ENCODE measurements around the gene TMBIM6. TPM values are rescaled to one million over a fixed set of nuclear protein-coding genes. Genes with fewer than 3 reads are reported as not detected.

Gene TMBIM6
- total RNA-seq, 2 donors from 2014 or later: 196 to 248 TPM

DNA sequence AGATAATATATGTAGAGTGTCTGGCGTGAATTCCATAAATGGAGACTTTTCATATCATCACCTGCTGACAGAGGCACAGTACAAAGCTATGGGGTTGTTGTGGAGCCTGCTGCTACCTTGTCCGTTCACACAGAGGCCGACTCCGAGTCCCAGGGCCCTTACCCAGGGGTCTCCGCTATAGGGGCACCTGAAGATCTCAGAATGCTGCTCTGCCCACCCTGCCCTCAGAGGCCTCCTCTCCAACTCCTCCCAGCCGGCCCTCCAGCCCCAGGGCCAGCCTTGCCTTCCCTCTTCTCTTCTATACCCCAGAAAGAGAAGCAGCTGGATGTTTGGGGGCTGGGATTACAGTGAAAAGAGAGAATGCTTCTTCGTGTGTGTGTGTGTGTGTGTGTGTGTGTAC lies 65.5 kb downstream of the TMBIM6 start:
- H3K36me3 ChIP-seq: peaks cover 39% of the 10 kb centered on the region
- no peaks in the 10 kb centered on the region for H3K27me3 ChIP-seq
- H3K4me3 ChIP-seq: no peak overlapping the region
- DNase-seq (ENCODE audit: low spot score): no peak
- peak overlapping the region; percentile 10 to 53 for H3K27ac ChIP-seq
- H3K4me1 ChIP-seq: peaks cover 0 to 53% of the 10 kb centered on the region in 2 donors
- H3K9me3 ChIP-seq: no peaks in the 10 kb centered on the region
- TF ChIP-seq, protein P1, sequence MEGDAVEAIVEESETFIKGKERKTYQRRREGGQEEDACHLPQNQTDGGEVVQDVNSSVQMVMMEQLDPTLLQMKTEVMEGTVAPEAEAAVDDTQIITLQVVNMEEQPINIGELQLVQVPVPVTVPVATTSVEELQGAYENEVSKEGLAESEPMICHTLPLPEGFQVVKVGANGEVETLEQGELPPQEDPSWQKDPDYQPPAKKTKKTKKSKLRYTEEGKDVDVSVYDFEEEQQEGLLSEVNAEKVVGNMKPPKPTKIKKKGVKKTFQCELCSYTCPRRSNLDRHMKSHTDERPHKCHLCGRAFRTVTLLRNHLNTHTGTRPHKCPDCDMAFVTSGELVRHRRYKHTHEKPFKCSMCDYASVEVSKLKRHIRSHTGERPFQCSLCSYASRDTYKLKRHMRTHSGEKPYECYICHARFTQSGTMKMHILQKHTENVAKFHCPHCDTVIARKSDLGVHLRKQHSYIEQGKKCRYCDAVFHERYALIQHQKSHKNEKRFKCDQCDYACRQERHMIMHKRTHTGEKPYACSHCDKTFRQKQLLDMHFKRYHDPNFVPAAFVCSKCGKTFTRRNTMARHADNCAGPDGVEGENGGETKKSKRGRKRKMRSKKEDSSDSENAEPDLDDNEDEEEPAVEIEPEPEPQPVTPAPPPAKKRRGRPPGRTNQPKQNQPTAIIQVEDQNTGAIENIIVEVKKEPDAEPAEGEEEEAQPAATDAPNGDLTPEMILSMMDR (IDR thresholded peaks at IDR 0.05): no peak

GRCh38 chr12:49807991-49808580 lies 66.7 kb downstream of the TMBIM6 start:
- Histone ChIP-seq H3K27me3 (no peaks in the 10 kb centered on the region), H3K9me3 (no peaks in the 10 kb centered on the region), H3K27ac (peak overlapping the region; percentile 77 to 85), H3K4me1 (peaks cover 0 to 52% of the 10 kb centered on the region in 2 donors), H3K36me3 (peaks cover 29% of the 10 kb centered on the region), H3K4me3 (no peak overlapping the region)
- TF ChIP-seq, protein P1 (IDR thresholded peaks at IDR 0.05): no peak
- DNase-seq (ENCODE audit: low spot score): no peak

- Histone ChIP-seq H3K9me3 (no peaks in the 10 kb centered on the region), H3K27ac (peak overlapping the region; percentile 77 to 85), H3K27me3 (no peaks in the 10 kb centered on the region), H3K36me3 (peaks cover 22% of the 10 kb centered on the region), H3K4me1 (peaks cover 0 to 52% of the 10 kb centered on the region in 2 donors), H3K4me3 (peak overlapping the region in 1 of 2 donors; percentile 28)
- TF ChIP-seq, protein P1 (IDR thresholded peaks at IDR 0.05): no peak
- DNase-seq (ENCODE audit: low spot score): no peak
Measured at GRCh38 chr12:49808686-49809380, 67.5 kb downstream of the TMBIM6 start.

DNA sequence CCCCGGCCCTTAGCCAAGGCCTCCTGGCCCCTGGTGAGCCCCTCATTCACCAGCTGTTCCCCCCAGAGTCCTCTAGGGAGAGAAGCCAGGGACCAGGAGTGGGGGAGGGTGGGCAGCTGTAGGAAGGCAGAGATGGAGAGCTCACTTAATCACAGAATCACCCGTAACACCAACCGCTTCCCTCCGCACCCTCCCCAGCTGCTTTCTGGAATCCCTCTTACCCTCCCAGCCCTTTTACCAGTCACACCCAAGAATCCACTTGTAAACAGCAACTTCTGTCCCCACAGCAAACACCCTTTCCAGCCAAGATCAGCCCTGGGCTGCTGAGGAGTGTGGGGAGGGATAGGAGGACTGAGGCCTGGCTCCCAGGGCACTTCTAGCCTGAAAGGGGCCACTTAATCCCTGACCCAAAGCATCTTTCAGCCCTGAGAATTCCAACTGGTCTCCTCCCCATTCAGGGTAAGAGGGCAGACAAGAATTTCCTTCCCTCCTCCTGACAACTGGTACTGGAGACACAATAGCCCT lies 68.1 kb downstream of the TMBIM6 start:
- H3K9me3 ChIP-seq: no peaks in the 10 kb centered on the region
- TF ChIP-seq, protein P1 (IDR thresholded peaks at IDR 0.05): no peak
- H3K36me3 ChIP-seq: peaks cover 16% of the 10 kb centered on the region
- H3K27me3 ChIP-seq: no peaks in the 10 kb centered on the region
- no peak for DNase-seq (ENCODE audit: low spot score)
- H3K4me1 ChIP-seq: peaks cover 0 to 52% of the 10 kb centered on the region in 2 donors
- H3K27ac ChIP-seq: peak overlapping the region; percentile 77 to 85
- peak overlapping the region in 1 of 2 donors; percentile 28 for H3K4me3 ChIP-seq

GRCh38 chr12:49809906-49810389 lies 68.6 kb downstream of the TMBIM6 start:
- DNase-seq (ENCODE audit: low spot score): no peak
- Histone ChIP-seq H3K4me3 (peak overlapping the region in 1 of 2 donors; percentile 28), H3K27ac (peak overlapping the region; percentile 77 to 85), H3K36me3 (peaks cover 11% of the 10 kb centered on the region), H3K9me3 (no peaks in the 10 kb centered on the region), H3K4me1 (peaks cover 0 to 52% of the 10 kb centered on the region in 2 donors), H3K27me3 (no peaks in the 10 kb centered on the region)
- TF ChIP-seq, protein P1 (IDR thresholded peaks at IDR 0.05): no peak
